Activated gamma-delta T cell treated with Interleukin-2 at 50 U/mL for 16 hours (primary cell): ENCODE data around the gene RFC2.

ENCODE experiments used
- DNase-seq: peaks from one replicate; pipeline ENCODE4 v3.0.0-alpha.2; 2020

The RFC2 gene

GRCh38 chr7:74254129-74254857 lies at the start of gene RFC2:
TSS of gene RFC2 (minus strand) at chr7:74254399. CDS start at chr7:74254383, 16 bp downstream.
- DNase-seq, result peak; percentile 98

GRCh38 chr7:74302745-74303221 lies 48.6 kb upstream of the RFC2 start:
- no peak for DNase-seq

GRCh38 chr7:74300926-74301325 lies 46.7 kb upstream of the RFC2 start:
- no peak for DNase-seq

GRCh38 chr7:74299401-74299800 lies 45.2 kb upstream of the RFC2 start:
- no peak for DNase-seq

GRCh38 chr7:74297516-74298233 lies 43.5 kb upstream of the RFC2 start:
- no peak for DNase-seq

DNA sequence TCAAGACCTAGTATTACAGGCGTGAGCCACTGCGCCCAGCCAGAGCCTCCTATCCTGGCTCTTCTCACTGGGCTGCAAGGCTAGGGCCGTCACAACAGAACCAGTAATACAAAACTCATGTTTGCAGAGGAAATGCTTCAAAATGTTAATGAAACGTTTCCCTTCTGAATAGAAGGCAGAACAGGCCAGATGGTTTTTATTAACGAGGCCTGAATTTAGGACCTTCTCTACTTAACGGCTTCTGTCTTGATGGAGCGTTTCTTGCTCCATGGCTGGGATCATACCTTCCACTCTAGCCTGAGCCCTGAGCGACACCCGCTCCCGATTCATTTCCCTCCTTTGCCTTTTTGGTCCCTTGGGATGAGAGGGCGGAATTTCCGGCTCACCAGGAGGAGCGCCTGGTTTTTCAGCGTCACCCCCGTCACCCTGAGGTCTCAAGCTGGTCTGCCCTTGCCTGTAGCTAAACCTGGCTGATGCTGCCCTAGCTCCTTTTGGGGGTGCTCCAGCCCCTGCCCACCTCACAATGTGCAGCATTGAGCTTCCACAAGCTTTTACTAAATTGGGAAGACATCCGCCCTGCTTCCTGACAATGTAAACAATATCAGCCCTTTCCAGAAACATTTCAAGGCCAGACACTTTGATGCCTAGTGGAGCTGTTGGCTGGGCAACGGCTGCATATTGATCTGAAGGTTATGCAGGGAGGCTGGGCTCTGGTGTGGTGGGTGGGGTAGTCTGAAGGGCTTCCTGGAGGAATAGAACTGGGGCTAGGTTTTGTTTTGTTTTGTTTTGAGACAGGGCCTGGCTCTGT lies 40.2 kb upstream of the RFC2 start:
- DNase-seq, result no peak

GRCh38 chr7:74293577-74293908 lies 39.3 kb upstream of the RFC2 start:
- DNase-seq, result no peak

- no peak for DNase-seq
Observed at GRCh38 chr7:74292757-74293576, 38.8 kb upstream of the RFC2 start.

DNA sequence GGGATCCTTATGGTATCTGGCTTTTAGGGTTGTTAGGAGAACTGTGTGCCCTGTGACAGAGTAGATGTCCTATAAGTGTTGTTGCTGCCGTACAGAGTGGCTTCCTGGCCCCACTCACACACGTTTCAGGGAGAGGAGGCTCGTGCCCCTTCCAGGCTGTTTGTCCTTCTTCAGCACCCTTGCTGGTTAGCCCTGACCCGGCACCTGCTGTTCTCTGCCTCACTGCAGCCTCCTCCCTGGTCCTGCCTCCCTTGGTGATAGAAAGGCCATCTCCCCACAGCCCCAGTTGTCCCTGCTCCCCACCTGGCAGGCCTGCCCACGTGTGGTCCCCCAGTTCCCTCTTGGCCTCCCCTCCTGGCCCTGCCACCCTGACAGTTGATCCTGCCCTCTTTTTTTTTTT lies 37.3 kb upstream of the RFC2 start:
- no peak for DNase-seq

DNA sequence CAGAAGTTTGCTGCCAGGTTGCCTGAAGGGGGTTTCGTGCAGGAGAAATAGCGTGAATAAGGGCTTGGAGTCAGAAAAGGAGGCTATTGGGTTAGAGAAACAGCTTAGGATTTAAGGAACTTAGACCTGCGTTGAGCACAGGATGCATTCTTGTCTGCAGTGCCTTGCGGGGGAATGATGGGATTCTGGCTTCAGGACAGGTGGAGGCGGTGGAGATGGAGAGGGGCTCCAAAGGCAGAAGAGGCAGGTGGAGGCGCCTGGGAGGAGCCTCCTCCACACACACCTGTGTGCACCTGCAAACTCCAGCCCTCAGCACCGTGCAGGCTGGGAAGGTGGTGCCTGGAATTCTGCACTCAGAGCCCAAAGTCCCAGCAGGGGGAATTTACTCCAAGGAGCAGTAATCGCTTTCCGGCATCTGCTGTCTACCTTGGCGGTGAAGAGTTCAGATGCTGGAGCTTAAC lies 36.8 kb upstream of the RFC2 start:
- DNase-seq, result no peak

DNA sequence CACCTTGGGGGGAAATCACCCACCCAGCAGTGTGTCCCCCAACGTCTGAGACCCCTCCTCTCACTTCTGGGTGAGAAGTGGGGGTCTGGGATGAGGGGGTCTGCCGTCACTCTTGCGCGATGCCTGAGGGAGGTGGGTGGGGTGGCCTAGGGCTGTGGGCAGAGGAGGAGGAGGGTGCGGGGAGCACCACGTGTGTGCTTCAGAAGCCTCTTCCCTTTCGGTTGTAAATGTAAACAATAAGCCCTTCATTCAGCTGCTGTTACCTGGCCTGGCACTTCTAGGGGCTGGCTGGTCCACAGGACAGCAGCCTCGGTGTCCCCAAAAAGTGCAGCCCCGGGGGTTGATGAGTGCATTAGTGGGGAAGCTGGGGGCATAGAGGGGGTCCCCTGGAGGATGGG lies 36.4 kb upstream of the RFC2 start:
- DNase-seq, result no peak

DNA sequence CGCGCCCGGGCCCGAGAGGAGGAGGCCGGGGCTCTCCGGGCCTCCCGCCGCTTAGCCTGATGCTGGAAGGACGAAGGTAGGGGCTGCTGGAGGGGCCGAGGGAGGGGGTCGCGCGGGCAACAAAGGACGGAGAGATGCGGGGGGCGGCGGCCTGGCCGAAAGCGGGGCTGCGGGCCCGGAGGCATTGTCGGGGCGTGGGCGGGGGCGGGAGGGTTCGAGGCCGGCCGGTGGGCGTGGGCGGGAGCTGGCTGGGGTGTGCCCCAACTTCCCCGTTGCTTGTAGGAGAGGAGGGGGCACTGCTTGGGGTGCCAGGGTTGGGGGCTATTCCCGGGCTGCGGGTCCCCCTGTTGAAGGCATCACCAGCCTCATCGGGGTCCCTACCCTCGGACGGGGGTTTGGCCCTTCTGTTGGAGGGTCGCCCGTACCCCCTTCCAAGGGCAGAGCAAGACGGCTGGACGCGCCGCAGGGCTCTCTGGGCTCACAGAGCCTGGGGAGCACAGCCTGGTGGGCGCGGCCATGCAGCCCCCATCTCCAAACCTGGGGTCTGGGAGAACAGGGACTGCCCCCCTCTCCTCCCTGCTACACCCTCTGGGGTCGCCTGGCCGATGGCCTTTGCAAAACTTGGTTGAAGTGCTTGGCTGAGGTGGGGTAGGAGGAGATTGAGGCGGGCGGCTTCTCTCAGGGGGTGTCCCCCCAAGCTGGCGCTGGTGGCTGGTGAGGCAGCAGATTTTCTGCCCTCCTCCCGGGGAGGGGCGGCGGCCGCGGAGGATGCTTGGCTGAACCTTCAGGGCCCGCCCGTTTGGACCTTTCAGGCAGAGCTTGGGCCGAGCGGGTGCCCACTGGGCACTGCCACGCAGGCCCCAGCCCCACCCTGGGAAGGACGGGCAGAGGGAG lies 35.7 kb upstream of the RFC2 start:
- DNase-seq, result peak; percentile 49

GRCh38 chr7:74289018-74289658 lies 34.9 kb upstream of the RFC2 start, which contains the start of gene CLIP2:
TSS of gene CLIP2 (plus strand) at chr7:74289407. CDS start at chr7:74317547, 28,140 bp downstream.
- DNase-seq, result peak; percentile 68

- DNase-seq, result no peak
Observed at GRCh38 chr7:74288034-74288881, 34.1 kb upstream of the RFC2 start.

DNA sequence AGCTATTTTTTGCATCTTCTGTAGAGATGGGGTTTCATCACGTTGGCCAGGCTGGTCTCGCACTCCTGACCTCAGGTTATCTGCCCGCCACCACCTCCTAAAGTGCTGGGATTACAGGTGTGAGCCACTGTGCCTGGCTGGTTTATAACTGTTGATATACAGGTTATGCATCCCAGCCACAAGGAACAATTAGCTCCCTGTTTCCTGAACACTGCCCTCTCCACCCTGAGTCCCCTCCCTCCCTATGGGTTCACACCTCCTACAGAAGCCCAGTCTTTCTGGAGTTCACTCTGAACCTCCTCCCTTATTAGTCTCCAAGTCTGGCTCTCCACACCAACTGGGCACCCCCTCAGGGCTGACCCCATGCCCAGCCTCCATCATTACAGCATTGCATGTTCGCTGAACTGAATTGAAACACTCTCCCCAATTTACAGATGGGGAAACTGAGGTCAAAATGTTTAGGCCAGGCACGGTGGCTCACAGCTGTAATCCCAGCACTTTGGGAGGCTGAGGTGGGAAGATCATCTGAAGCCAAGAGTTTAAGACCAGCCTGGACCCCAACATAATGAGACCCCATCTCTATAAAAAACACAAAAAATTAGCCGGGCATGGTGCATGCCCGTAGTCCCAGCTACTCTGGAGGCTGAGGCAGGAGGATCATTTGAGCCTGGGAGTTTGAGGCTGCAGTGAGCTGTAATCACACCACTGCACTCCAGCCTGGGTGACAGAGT lies 33.3 kb upstream of the RFC2 start:
- DNase-seq, result no peak

- no peak for DNase-seq
Observed at GRCh38 chr7:74286131-74286530, 31.9 kb upstream of the RFC2 start.

- no peak for DNase-seq
Observed at GRCh38 chr7:74284781-74285259, 30.6 kb upstream of the RFC2 start.

- no peak for DNase-seq
Observed at GRCh38 chr7:74283858-74284447, 29.8 kb upstream of the RFC2 start.
